Gastroesophageal sphincter (tissue), 4 donors: ENCODE measurements around the gene CLIC3. TPM values are rescaled to one million over a fixed set of nuclear protein-coding genes. Genes with fewer than 3 reads are reported as not detected.
A peak's percentile ranks its signal among the peaks of the same experiment; 100 is the strongest.

Source experiments
- ATAC-seq: fragments of 150-250 bp; one replicate; pipeline ENCODE4 v1.9.1; 2016; ENCODE audit warnings: mild to moderate bottlenecking, moderate library complexity
- H3K27ac ChIP-seq, 4 donors: fragments of 200-600 bp; sonication (generic) in 3 of 4; 1 replicate in 3 of 4; 2 replicates in 1 of 4; pipeline ENCODE4 v1.5.1; 2016 to 2019
- H3K27me3 ChIP-seq: fragments of 200-600 bp; sonication (generic); one replicate; pipeline ENCODE4 v1.5.1; 2019
- H3K36me3 ChIP-seq, 2 donors: fragments of 200-600 bp; sonication (generic); one replicate each; pipeline ENCODE4 v1.5.1; 2019; ENCODE audit warnings: control low read depth in 1 of 2
- H3K4me1 ChIP-seq, 3 donors: fragments of 200-600 bp; sonication (generic); 1 replicate in 2 of 3; 2 replicates in 1 of 3; pipeline ENCODE4 v1.5.1; 2016 to 2019; ENCODE audit warnings: control low read depth in 2 of 3
- H3K4me3 ChIP-seq, 2 donors: fragments of 200-600 bp; sonication (generic); one replicate each; pipeline ENCODE4 v1.5.1; 2019; ENCODE audit warnings: mild to moderate bottlenecking in 1 of 2, moderate library complexity in 1 of 2
- H3K9me3 ChIP-seq, 3 donors: fragments of 200-600 bp; sonication (generic); one replicate each; pipeline ENCODE4 v1.5.1; 2017 to 2019; ENCODE audit warnings: control low read depth in 2 of 3
- EP300 ChIP-seq: sonication (generic); formaldehyde crosslinking; IDR thresholded peaks from one replicate; pipeline ENCODE4 v1.6.1; 2017; ENCODE audit warnings: antibody characterized with exemption, mild to moderate bottlenecking
- POLR2A ChIP-seq, 2 donors: fragments of 450-650 bp; IDR thresholded peaks; one replicate each; pipeline ENCODE4 v1.6.1; 2017; ENCODE audit warnings: antibody characterized with exemption in 2 of 2, mild to moderate bottlenecking in 2 of 2, moderate library complexity in 1 of 2
- POLR2AphosphoS5 ChIP-seq: sonication (generic); formaldehyde crosslinking; IDR thresholded peaks from one replicate; pipeline ENCODE4 v1.6.1; 2017; ENCODE audit warnings: antibody characterized with exemption
- WGBS, 2 donors: methylation state at CpG; one replicate each; pipeline ENCODE4 v1.1.5; 2018; ENCODE audit warnings: low coverage in 1 of 2; 5-methylcytosine and 5-hydroxymethylcytosine counted together
- total RNA-seq, 4 donors: library from RNA; depleted of rRNA; stranded (reverse); fragments of >200 nt; gene quantifications; one replicate each; pipeline ENCODE4 v1.1.0, GENCODE V29; 2016
- TF ChIP-seq, protein P1 (sequence below), 4 experiments: fragments of 200-600 bp in 2 of 4; fragments of 450-650 bp in 2 of 4; sonication (generic) in 1 of 4; IDR thresholded peaks; one replicate each; pipeline ENCODE4 v1.5.1; 2017 to 2019; ENCODE audit warnings: antibody characterized with exemption in 4 of 4, mild to moderate bottlenecking in 2 of 4, moderate library complexity in 2 of 4

The CLIC3 gene
- total RNA-seq, 4 donors from 2014 or later: 0.81 to 5.4 (median 2.2) TPM

GRCh38 chr9:136978865-136979544 lies 17.4 kb downstream of the CLIC3 start:
- 100% methylated on average over 1 of the region's 41 CpGs; no CpG with 5 or more reads in 1 of the 2 donors for WGBS, 2 donors
- TF ChIP-seq POLR2AphosphoS5: no peak
- TF ChIP-seq EP300: no peak
- no peak for TF ChIP-seq POLR2A (IDR thresholded peaks at IDR 0.05)
- TF ChIP-seq, protein P1, sequence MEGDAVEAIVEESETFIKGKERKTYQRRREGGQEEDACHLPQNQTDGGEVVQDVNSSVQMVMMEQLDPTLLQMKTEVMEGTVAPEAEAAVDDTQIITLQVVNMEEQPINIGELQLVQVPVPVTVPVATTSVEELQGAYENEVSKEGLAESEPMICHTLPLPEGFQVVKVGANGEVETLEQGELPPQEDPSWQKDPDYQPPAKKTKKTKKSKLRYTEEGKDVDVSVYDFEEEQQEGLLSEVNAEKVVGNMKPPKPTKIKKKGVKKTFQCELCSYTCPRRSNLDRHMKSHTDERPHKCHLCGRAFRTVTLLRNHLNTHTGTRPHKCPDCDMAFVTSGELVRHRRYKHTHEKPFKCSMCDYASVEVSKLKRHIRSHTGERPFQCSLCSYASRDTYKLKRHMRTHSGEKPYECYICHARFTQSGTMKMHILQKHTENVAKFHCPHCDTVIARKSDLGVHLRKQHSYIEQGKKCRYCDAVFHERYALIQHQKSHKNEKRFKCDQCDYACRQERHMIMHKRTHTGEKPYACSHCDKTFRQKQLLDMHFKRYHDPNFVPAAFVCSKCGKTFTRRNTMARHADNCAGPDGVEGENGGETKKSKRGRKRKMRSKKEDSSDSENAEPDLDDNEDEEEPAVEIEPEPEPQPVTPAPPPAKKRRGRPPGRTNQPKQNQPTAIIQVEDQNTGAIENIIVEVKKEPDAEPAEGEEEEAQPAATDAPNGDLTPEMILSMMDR (IDR thresholded peaks at IDR 0.05): no peak
- H3K27ac ChIP-seq: no peak overlapping the region
- ATAC-seq: no peak
- no peaks in the 10 kb centered on the region for H3K9me3 ChIP-seq
- peaks cover 50% of the 10 kb centered on the region for H3K27me3 ChIP-seq
- H3K4me3 ChIP-seq: no peak overlapping the region
- no peaks in the 10 kb centered on the region for H3K36me3 ChIP-seq
- peaks cover 0 to 40% (median 7%) of the 10 kb centered on the region in 3 donors for H3K4me1 ChIP-seq

DNA sequence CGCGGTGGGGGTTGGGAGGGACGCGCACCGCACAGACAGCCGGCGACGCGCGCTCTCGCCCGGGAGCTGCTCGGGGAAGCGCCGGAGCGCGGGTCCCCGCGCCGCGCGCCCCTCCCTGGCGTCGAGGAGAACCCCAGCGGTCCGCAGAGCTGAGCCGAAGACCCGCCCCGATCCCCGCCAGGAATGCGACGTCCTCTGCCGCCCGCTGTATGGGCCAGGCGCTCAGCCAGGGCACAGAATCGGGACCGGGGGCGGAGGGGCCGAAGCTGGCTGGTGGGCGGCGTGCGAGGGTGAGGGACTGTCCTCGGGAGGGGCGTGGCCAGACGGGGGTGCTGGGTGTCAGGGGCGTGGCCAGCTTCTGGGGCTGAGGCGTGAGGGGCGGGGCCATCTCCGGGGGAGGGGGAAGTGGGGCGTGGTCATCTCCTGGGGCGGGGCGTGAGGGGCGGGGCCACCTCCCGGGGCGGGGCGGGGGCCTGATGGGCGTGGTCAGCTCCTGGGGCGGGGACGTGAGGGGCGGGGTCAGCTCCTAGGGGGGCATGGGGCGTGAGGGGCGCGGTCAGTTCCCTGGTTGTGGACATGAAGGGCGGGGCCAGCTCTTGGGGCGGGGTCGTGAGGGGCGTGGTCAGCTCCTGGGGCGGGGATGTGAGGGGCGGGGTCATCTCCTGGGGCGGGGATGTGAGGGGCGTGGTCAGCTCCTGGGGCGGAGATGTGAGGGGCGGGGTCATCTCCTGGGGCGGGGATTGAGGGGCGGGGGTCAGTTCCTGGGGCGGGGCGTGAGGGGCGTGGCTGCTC lies 18.1 kb downstream of the CLIC3 start:
- Histone ChIP-seq H3K4me3 (peak overlapping the region; percentile 27 to 57), H3K9me3 (no peaks in the 10 kb centered on the region), H3K27me3 (peaks cover 43% of the 10 kb centered on the region), H3K36me3 (no peaks in the 10 kb centered on the region), H3K4me1 (peaks cover 0 to 40% (median 7%) of the 10 kb centered on the region in 3 donors), H3K27ac (peak overlapping the region in 2 of 4 donors; percentile 54 to 61)
- TF ChIP-seq, protein P1 (IDR thresholded peaks at IDR 0.05): no peak
- no peak for TF ChIP-seq EP300
- TF ChIP-seq POLR2AphosphoS5: no peak
- TF ChIP-seq POLR2A (IDR thresholded peaks at IDR 0.05): no peak
- WGBS, 2 donors: no CpG with 5 or more reads among the region's 78 CpGs
- ATAC-seq: peak; percentile 37

- WGBS, 2 donors: 20% methylated on average over 3 of the region's 33 CpGs; no CpG with 5 or more reads in 1 of the 2 donors
- Histone ChIP-seq H3K4me3 (peak overlapping the region; percentile 27 to 57), H3K4me1 (peaks cover 0 to 40% (median 7%) of the 10 kb centered on the region in 3 donors), H3K27me3 (peaks cover 36% of the 10 kb centered on the region), H3K36me3 (no peaks in the 10 kb centered on the region), H3K27ac (peak overlapping the region in 2 of 4 donors; percentile 54 to 61), H3K9me3 (no peaks in the 10 kb centered on the region)
- no peak for ATAC-seq
- TF ChIP-seq POLR2A (IDR thresholded peaks at IDR 0.05) (no peak), POLR2AphosphoS5 (no peak), EP300 (no peak)
- TF ChIP-seq, protein P1 (IDR thresholded peaks at IDR 0.05): no peak
Observed at GRCh38 chr9:136977649-136978072, 18.7 kb downstream of the CLIC3 start.

DNA sequence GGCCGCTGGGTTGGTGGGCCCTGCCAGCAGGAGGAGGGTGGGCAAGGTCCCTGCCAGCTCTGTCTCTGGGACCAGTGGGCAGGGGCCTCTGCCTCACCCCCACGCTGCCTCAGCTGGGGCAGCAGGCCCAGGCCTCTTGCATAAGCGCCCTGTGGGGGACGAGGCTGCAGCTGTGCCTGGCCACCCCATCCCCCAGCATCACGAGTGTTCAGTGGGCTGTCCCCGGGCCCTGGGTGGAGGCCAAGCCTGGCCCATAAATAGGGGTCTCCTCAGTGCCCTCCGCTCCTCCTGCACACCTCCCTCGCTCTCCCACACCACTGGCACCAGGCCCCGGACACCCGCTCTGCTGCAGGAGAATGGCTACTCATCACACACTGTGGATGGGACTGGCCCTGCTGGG lies 19.1 kb downstream of the CLIC3 start, which contains the start of gene PTGDS:
TSS of gene PTGDS (plus strand) at position 282 of the 400 bp plus-strand sequence. CDS start at position 357, 75 bp downstream.
- Histone ChIP-seq H3K36me3 (no peaks in the 10 kb centered on the region), H3K27ac (peak within 1 kb of the TSS in 2 of 4 donors; percentile 54 to 61), H3K9me3 (no peaks in the 10 kb centered on the region), H3K27me3 (peaks cover 32% of the 10 kb centered on the region), H3K4me3 (peak within 1 kb of the TSS; percentile 27 to 57), H3K4me1 (peaks cover 0 to 40% (median 7%) of the 10 kb centered on the region in 3 donors)
- WGBS, 2 donors: no CpG with 5 or more reads among the region's 10 CpGs
- no peak for TF ChIP-seq EP300
- no peak for TF ChIP-seq POLR2A (IDR thresholded peaks at IDR 0.05)
- no peak for TF ChIP-seq POLR2AphosphoS5
- TF ChIP-seq, protein P1 (IDR thresholded peaks at IDR 0.05): no peak
- no peak for ATAC-seq
